Ureter (tissue), 1 donor: ENCODE measurements around the gene SOCS7. TPM values are rescaled to one million over a fixed set of nuclear protein-coding genes. Genes with fewer than 3 reads are reported as not detected.

Source experiments
- DNase-seq: peaks from one replicate; pipeline ENCODE4 v3.0.0-alpha.2; 2020; ENCODE audit warnings: low spot score
- total RNA-seq: library from RNA; stranded (reverse); gene quantifications from one replicate; pipeline ENCODE4 v1.2.4, GENCODE V29; 2023
- donor health status: DM: yes; HTN: yes; CAD: no.

Gene SOCS7
- total RNA-seq, 1 donor from 2014 or later, result 25.6 TPM

- DNase-seq, result no peak
These were observed 13.1 kb downstream of the SOCS7 start for GRCh38 chr17:38364741-38365140.

DNA sequence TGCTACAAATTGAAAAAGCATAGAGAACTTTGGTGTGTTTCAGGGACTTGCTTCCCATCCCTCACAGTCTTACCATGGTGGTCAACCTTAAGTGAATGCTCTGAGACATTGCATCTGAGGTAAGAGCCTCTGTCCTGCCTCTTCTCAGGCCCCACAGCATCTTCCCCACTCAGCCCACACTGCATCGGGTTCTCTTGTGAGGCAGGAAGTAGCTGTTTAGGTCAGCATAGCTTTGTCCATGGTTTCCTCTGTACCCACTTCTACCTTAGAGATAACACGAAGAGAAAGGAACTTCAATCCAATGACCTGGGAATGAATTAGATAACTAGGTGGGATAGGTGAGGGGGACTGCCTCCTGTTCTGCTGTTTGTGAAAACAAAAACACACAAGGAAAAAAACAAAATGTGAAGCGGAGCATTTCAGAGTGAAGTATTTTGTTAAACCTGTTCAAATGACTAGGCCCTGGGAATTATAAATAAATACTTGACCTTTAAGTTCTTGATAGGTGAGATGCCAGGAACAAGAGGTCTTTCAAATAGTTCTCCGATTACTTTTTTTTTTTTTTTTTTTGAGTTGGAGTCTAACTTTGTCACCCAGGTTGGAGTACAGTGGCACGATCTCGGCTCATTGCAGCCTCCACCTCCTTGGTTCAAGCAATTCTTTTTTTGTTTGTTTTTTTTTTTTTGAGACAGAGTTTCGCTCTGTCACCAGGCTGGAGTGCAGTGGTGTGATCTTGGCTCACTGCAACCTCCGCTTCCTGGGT is 17.7 kb downstream of the SOCS7 start:
- no peak for DNase-seq

DNA sequence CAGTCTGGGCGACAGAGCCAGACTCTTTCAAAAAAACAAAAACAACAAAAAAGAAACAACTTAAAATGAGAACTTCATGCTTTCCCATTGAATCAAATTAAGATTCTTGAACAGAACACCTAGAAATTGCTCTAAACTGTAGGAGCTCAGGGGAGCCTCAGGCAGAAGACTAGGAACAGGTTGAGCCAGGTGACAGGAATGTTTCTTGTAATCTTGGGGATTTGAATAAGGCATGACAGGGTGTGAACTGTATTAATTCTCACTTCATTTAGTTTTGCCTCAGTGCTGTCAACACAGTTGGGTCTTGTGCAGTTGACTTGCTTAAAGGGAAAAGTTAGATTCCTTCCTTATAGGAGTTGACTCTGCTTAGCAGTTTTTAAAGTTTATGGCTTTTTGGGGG is 27.8 kb downstream of the SOCS7 start:
- DNase-seq, result no peak

GRCh38 chr17:38395090-38395489 is 43.4 kb downstream of the SOCS7 start:
- DNase-seq, result no peak

DNA sequence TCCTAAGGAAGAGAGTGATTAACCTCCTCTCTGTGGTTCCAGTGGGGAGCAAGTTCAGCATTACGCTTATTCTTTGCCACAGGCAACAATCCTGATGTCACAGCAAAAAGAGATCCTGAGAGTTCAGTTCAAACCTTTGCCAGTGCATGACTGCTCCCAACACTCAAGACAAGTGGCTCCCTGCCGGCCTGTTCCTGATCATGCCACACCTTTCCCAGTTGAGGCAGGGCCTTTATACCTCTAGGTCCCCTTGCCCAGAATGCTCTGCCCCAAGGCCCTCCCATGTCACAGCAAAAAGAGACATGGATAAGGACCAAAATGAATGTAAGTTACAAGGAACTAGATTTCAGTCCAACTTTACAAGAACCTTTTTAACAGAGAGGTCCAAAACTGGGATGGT is 45.6 kb downstream of the SOCS7 start:
- no peak for DNase-seq

DNA sequence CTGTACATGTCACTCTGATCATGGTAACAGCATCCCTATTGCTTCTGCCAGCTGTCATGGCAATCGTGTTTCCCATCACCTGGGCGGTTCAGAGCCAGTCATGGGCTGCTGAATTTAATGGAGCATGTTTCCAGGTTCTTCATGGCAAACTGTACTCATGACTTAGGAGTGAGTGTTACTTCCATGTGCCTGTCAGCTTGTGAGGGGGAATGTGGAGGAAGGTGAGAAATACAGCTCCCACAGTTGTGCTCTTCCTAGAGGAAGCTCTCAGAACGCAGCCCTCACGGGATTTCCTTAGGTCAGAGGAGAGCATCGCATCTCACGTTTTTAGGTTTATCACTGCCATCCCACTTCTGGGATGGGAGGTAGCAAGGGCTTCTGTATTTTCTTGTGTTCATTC is 48.6 kb downstream of the SOCS7 start:
- DNase-seq, result no peak

DNA sequence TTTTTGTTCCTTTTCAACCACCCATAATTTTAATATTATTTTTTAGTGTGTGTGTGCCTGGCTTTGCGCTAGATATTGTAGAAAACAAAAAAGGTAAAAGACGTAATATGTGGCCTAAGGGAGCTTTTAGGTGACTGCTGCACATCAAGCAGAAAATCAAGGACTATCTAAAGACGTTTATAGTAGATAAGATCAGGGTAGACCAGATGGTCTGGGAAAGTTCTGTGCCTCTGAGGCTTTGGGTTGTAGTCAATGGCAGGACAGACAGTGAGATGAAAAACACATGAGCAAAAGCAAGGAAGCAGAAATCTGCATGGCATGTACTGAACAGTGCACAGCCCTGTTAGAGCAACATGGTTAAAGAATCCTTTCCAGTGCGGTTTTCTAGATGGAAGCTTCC is 49.8 kb downstream of the SOCS7 start:
- no peak for DNase-seq

DNA sequence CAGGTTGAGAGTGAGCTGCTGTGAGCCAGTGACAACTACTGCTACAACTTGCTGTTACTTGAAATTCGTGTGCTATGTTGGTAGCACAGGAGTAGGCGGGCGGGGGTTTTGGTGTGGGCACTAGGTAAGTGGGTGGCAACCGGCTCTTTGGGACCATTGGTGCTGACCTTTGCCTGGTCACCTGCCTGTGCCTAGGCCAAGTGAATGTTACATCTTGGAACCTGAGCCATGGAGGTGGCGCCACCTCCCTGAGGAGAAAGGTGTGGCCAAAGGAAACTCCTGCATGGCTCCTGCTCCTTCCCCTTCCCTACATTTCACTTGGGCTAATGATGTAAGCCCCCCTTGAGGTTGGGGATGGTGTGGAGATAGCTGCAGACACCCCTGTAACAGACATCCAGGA is 51.3 kb downstream of the SOCS7 start:
- DNase-seq, result no peak

- no peak for DNase-seq
These were observed 51.8 kb downstream of the SOCS7 start for GRCh38 chr17:38403491-38403890.

GRCh38 chr17:38404174-38404943 is 52.7 kb downstream of the SOCS7 start:
- DNase-seq, result no peak

GRCh38 chr17:38405654-38406053 is 54.0 kb downstream of the SOCS7 start:
- DNase-seq, result no peak

DNA sequence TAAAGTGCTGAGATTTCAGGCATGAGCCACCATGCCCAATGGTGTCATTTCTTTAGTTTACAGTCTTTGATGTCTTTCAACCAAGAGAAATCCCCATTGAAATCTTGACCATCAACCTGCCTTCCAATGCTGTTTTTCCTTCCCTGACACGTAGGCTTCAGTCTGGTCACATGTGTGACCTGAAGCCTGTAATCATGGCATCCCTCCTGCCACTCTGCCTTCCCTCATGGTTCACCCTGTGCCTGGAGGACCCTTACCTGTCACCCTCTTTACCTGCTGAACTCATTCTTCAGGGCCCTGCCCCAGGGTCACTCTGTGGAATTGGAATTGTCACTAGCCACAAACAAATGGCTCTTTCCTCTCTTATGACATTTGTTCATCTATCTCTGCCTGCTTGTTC is 58.6 kb downstream of the SOCS7 start:
- DNase-seq, result no peak

- DNase-seq, result no peak
These were observed 63.9 kb downstream of the SOCS7 start for GRCh38 chr17:38415250-38416194.

DNA sequence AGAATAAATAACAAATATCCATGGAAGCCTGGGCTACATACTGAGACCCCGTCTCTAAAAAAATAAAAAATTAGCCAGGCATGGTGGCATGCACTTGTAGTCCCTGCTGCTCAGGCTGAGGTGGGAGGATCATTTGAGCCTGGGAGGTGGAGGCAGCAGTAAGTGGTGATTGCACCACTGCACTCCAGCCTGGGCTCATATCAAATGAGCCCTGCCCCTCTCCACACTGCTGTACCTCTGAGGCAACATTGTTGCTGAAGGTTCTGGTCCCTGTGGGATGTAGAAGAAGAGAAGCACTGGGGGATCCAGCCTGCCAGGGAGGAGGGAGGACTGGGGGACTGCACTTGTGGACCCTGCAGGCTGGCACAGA is 65.2 kb downstream of the SOCS7 start:
- no peak for DNase-seq

GRCh38 chr17:38417210-38417951 is 65.7 kb downstream of the SOCS7 start:
- no peak for DNase-seq

DNA sequence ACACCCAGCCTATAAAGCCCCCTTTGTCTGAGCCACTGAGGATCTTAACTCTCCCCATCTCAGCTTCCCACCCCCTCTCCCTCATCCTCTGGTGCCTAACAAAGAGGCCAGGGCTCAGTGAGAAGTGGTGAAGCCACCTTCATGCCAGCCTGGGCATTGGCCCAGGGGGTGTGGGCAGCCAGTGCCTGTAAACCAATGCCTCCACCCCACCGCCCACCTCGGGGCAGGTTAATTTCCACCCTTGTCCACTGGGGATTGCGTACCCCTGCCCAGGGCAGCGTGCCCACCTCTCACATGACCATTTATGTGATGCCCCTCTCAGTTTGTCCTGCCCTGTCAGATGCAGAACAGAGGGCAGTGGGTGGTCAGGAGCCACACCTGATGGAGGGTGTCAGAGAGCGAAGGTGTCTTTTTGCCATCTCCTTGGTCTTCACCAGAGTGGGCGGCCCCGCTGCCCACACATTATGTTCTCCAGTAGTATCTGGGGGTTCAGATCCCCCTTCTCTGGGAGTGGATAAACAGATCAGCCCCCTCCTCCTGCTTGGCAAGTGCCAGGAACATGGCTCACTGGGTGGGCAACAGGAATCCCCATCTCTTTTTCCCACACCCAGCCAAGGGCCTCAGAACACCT is 66.5 kb downstream of the SOCS7 start:
- no peak for DNase-seq

DNA sequence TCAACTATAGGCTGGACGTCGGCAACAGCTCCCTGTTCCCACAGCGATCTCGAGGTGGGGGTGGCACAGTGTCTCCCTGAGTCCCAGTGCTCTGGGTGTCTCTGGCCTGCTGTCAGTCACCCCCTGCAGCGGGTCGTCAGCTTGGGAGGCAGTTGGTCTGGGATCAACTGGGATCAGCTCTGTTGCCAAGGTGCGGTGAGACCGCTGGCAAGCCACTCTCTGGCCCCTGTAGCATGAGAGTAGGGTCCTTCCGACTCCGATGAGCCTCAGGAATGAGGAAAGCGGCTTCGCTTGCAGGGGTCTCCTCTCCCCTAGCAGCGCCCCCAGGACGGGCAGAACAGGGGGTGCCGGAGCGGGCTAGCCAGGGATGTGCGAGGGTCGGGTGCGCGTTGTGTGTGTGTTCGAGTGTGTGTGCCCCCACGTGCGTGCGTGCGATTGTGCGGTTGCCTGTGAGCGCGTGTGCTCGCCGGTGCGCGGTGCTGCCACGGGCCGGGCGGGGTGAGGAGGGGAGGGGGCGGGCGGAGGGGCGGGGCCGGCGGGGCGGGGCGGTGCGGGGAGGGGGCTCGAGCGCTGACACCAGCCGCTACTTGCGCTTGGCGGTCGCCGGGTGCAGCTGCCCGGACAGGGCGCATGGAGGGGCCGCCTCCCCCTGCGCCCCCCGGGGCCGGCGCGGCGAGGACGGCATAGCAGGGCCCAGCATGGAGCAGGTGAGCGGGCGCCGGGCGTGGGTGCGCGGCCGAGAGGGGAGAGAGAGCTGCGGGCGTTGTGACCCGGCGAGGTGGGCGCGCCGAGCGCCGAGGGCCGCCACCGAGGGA is 67.3 kb downstream of the SOCS7 start:
- DNase-seq, result no peak

GRCh38 chr17:38419508-38419981 is 67.9 kb downstream of the SOCS7 start:
- no peak for DNase-seq

DNA sequence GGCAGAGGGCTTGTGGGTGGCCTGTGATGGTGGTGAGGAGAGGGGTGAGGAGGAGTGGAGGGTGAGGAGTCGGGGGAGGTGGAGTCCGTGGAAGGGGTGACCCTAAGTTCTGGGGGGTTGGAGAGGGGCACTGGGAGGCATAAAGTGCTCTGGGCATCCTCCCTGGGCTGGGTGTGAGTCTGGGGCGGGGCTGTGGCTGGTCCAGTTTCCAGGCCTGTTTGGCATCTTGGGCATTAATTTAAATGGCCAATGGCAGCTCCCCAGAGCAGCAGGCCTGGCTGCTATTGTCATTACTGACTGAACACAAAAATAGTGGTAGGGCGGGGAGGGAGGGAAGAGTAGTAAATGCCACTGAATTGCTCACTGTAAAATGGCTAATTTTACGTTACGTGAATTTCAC is 68.9 kb downstream of the SOCS7 start:
- no peak for DNase-seq
